Neural cell (in vitro differentiated cells): ENCODE data around the gene TPPP. TPM values are rescaled to one million over a fixed set of nuclear protein-coding genes. Genes with fewer than 3 reads are reported as not detected.

Experiments
- H2AFZ ChIP-seq: fragments of 200-600, 300-800 bp; sonication (generic), shearing (Covaris generic); 2 replicates; pipeline ENCODE4 v1.6.0; 2014; ENCODE audit warnings: low read depth, mild to moderate bottlenecking, antibody characterized with exemption, low read length, moderate library complexity
- H3F3A ChIP-seq: fragments of 200-600 bp; shearing (Covaris generic); 2 replicates; pipeline ENCODE4 v1.6.1; 2016; ENCODE audit warnings: mild to moderate bottlenecking, moderate library complexity, mixed read lengths, antibody characterized with exemption, low read length; ENCODE audit not compliant: insufficient read depth, poor library complexity, severe bottlenecking
- H3K27ac ChIP-seq: fragments of 200-600, 300-800 bp; sonication (generic), shearing (Covaris generic); 2 replicates; pipeline ENCODE4 v1.5.1; 2014; ENCODE audit warnings: mild to moderate bottlenecking, low read length, moderate library complexity
- H3K27me3 ChIP-seq: fragments of 300-800, 200-600 bp; sonication (generic), shearing (Covaris generic); 2 replicates; pipeline ENCODE4 v1.6.0; 2014; ENCODE audit warnings: mild to moderate bottlenecking, low read depth, low read length, moderate library complexity; ENCODE audit not compliant: insufficient read depth
- H3K36me3 ChIP-seq: fragments of 300-800, 200-600 bp; sonication (generic), shearing (Covaris generic); 2 replicates; pipeline ENCODE4 v1.5.1; 2014; ENCODE audit warnings: mild to moderate bottlenecking, antibody characterized with exemption, low read length, moderate library complexity; ENCODE audit not compliant: insufficient read depth
- H3K4me2 ChIP-seq: fragments of 300-800, 200-600 bp; sonication (generic), shearing (Covaris generic); 2 replicates; pipeline ENCODE4 v1.6.0; 2014; ENCODE audit warnings: mild to moderate bottlenecking, low read length
- H3K4me3 ChIP-seq: fragments of 300-800, 200-600 bp; sonication (generic), shearing (Covaris generic); 2 replicates; pipeline ENCODE4 v1.5.1; 2014; ENCODE audit warnings: mild to moderate bottlenecking, low read length, moderate library complexity
- H3K79me2 ChIP-seq: fragments of 200-600 bp; shearing (Covaris generic); replicated peaks from 2 replicates; pipeline ENCODE4 v1.6.0; 2014; ENCODE audit warnings: mild to moderate bottlenecking, low read length, moderate library complexity; ENCODE audit not compliant: insufficient read depth
- H3K9ac ChIP-seq: fragments of 300-800, 200-600 bp; sonication (generic), shearing (Covaris generic); 2 replicates; pipeline ENCODE4 v1.6.1; 2016; ENCODE audit warnings: mild to moderate bottlenecking, low read length, mixed read lengths
- H3K9me2 ChIP-seq: fragments of 200-600 bp; shearing (Covaris generic); 2 replicates; pipeline ENCODE4 v1.6.1; 2016; ENCODE audit warnings: mild to moderate bottlenecking, low read length, mixed read lengths; ENCODE audit not compliant: insufficient read depth
- H3K9me3 ChIP-seq: fragments of 200-600, 300-800 bp; sonication (generic), shearing (Covaris generic); 2 replicates; pipeline ENCODE4 v1.6.1; 2016; ENCODE audit warnings: mild to moderate bottlenecking, mixed run types, low read length, moderate library complexity, mixed read lengths
- H4K20me1 ChIP-seq: fragments of 200-600 bp; shearing (Covaris generic); 2 replicates; pipeline ENCODE4 v1.6.1; 2016; ENCODE audit warnings: mild to moderate bottlenecking, mixed run types; ENCODE audit not compliant: insufficient read depth
- EP300 ChIP-seq: fragments of 450-650 bp; conservative IDR thresholded peaks from 2 replicates; pipeline ENCODE4 v1.6.1; 2014; ENCODE audit warnings: antibody characterized with exemption, mild to moderate bottlenecking, moderate library complexity; ENCODE audit not compliant: poor library complexity, severe bottlenecking
- EZH2 ChIP-seq: fragments of 200-600, 300-800 bp; shearing (Covaris generic), sonication (generic); IDR thresholded peaks from 2 replicates; pipeline ENCODE4 v1.6.1; 2014; ENCODE audit warnings: antibody characterized with exemption, low read length, borderline replicate concordance, mild to moderate bottlenecking; ENCODE audit not compliant: insufficient read depth, poor library complexity, severe bottlenecking
- MXI1 ChIP-seq: fragments of 450-650 bp; conservative IDR thresholded peaks from 2 replicates; pipeline ENCODE4 v1.6.1; 2014; ENCODE audit warnings: antibody characterized with exemption, mild to moderate bottlenecking; ENCODE audit not compliant: poor library complexity, severe bottlenecking
- POLR2AphosphoS5 ChIP-seq: IDR thresholded peaks from 2 replicates; pipeline ENCODE4 v1.6.1; 2012
- RAD21 ChIP-seq: fragments of 450-650 bp; conservative IDR thresholded peaks from 2 replicates; pipeline ENCODE4 v1.6.1; 2014; ENCODE audit warnings: antibody characterized with exemption, mild to moderate bottlenecking, moderate library complexity
- SMC3 ChIP-seq: fragments of 450-650 bp; conservative IDR thresholded peaks from 2 replicates; pipeline ENCODE4 v1.6.1; 2014; ENCODE audit warnings: antibody characterized with exemption, mild to moderate bottlenecking, moderate library complexity; ENCODE audit not compliant: poor library complexity
- TAF1 ChIP-seq: IDR thresholded peaks from 2 replicates; pipeline ENCODE4 v1.6.1; 2012; ENCODE audit warnings: low read depth
- polyA plus RNA-seq: library from polyadenylated mRNA; depleted of rRNA; stranded (reverse); fragments of >200 nt; gene quantifications from 2 replicates; pipeline ENCODE4 v1.2.3, GENCODE V29; 2014
- TF ChIP-seq, protein P1 (sequence below): fragments of 450-650 bp; IDR thresholded peaks from 2 replicates; pipeline ENCODE4 v1.5.1; 2014; ENCODE audit warnings: antibody characterized with exemption, mild to moderate bottlenecking, moderate library complexity; ENCODE audit not compliant: poor library complexity, severe bottlenecking
- TF ChIP-seq, protein P2 (sequence below): IDR thresholded peaks from 2 replicates; pipeline ENCODE4 v1.6.1; 2012; ENCODE audit warnings: borderline replicate concordance

TPPP gene
- polyA plus RNA-seq, 1 donor from 2014 or later: 9.9 TPM

- Histone ChIP-seq H3K9me3 (no peaks in the 10 kb centered on the region), H3K27me3 (no peaks in the 10 kb centered on the region), H3K4me2 (no peak overlapping the region), H3K4me3 (no peak overlapping the region), H3K9ac (no peak overlapping the region), H3K36me3 (no peaks in the 10 kb centered on the region), H3F3A (no peaks in the 10 kb centered on the region), H3K79me2 (no peaks in the 10 kb centered on the region), H4K20me1 (no peaks in the 10 kb centered on the region), H2AFZ (no peak overlapping the region), H3K9me2 (no peaks in the 10 kb centered on the region), H3K27ac (no peak overlapping the region)
- TF ChIP-seq MXI1: no peak
- TF ChIP-seq EP300: no peak
- no peak for TF ChIP-seq RAD21
- no peak for TF ChIP-seq TAF1
- TF ChIP-seq EZH2: no peak
- no peak for TF ChIP-seq POLR2AphosphoS5
- TF ChIP-seq SMC3: no peak
- TF ChIP-seq, protein P1, sequence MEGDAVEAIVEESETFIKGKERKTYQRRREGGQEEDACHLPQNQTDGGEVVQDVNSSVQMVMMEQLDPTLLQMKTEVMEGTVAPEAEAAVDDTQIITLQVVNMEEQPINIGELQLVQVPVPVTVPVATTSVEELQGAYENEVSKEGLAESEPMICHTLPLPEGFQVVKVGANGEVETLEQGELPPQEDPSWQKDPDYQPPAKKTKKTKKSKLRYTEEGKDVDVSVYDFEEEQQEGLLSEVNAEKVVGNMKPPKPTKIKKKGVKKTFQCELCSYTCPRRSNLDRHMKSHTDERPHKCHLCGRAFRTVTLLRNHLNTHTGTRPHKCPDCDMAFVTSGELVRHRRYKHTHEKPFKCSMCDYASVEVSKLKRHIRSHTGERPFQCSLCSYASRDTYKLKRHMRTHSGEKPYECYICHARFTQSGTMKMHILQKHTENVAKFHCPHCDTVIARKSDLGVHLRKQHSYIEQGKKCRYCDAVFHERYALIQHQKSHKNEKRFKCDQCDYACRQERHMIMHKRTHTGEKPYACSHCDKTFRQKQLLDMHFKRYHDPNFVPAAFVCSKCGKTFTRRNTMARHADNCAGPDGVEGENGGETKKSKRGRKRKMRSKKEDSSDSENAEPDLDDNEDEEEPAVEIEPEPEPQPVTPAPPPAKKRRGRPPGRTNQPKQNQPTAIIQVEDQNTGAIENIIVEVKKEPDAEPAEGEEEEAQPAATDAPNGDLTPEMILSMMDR: no peak
- TF ChIP-seq, protein P2, sequence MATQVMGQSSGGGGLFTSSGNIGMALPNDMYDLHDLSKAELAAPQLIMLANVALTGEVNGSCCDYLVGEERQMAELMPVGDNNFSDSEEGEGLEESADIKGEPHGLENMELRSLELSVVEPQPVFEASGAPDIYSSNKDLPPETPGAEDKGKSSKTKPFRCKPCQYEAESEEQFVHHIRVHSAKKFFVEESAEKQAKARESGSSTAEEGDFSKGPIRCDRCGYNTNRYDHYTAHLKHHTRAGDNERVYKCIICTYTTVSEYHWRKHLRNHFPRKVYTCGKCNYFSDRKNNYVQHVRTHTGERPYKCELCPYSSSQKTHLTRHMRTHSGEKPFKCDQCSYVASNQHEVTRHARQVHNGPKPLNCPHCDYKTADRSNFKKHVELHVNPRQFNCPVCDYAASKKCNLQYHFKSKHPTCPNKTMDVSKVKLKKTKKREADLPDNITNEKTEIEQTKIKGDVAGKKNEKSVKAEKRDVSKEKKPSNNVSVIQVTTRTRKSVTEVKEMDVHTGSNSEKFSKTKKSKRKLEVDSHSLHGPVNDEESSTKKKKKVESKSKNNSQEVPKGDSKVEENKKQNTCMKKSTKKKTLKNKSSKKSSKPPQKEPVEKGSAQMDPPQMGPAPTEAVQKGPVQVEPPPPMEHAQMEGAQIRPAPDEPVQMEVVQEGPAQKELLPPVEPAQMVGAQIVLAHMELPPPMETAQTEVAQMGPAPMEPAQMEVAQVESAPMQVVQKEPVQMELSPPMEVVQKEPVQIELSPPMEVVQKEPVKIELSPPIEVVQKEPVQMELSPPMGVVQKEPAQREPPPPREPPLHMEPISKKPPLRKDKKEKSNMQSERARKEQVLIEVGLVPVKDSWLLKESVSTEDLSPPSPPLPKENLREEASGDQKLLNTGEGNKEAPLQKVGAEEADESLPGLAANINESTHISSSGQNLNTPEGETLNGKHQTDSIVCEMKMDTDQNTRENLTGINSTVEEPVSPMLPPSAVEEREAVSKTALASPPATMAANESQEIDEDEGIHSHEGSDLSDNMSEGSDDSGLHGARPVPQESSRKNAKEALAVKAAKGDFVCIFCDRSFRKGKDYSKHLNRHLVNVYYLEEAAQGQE: no peak
These were observed 47.7 kb downstream of the TPPP start for GRCh38 chr5:645421-645820.

- Histone ChIP-seq H3K4me2 (no peak overlapping the region), H3K27me3 (no peaks in the 10 kb centered on the region), H3K79me2 (no peaks in the 10 kb centered on the region), H3K9ac (no peak overlapping the region), H3K9me3 (no peaks in the 10 kb centered on the region), H4K20me1 (no peaks in the 10 kb centered on the region), H3K4me3 (no peak overlapping the region), H3F3A (no peaks in the 10 kb centered on the region), H3K9me2 (no peaks in the 10 kb centered on the region), H3K27ac (no peak overlapping the region), H2AFZ (no peak overlapping the region), H3K36me3 (no peaks in the 10 kb centered on the region)
- TF ChIP-seq EP300 (no peak), RAD21 (no peak), MXI1 (no peak), SMC3 (no peak), POLR2AphosphoS5 (no peak), EZH2 (no peak), TAF1 (no peak)
- TF ChIP-seq, protein P2: no peak
- TF ChIP-seq, protein P1: no peak
These were observed 48.2 kb downstream of the TPPP start for GRCh38 chr5:644971-645370.
